Activated CD8-positive, alpha-beta memory T cell treated with anti-CD3 and anti-CD28 coated beads, Interleukin-2, amount 50 U/mL, for 1 hour (primary cell): ENCODE measurements around the gene PHYHIPL.

Experiments
- DNase-seq: peaks from one replicate; pipeline ENCODE4 v3.0.0-alpha.2; 2020; ENCODE audit errors: extremely low read depth

PHYHIPL gene

DNA sequence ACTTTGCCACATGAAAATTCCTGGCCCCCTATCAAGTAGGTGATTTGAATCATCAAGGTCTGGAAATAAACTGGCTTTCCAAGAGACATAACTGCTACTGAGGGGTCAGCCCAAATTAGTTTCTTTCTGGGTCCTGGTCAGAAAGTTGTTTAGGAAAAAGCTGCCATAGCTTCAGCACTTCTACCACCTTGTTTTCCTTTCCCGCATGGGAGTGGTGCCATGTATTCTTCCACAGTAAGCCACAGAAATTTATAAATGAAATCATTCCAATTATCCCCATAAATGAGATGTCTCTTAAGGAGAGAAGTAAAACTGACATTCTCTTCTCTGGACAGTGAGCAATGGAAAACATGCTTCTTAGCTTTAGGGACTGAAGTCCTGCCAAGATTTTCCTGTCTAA, 80.8 kb downstream of the PHYHIPL start:
- DNase-seq = no peak

GRCh38 chr10:59258890-59259289, 82.4 kb downstream of the PHYHIPL start:
- DNase-seq = no peak

- no peak for DNase-seq
Measured at GRCh38 chr10:59265141-59265540, 88.7 kb downstream of the PHYHIPL start.

- no peak for DNase-seq
Measured at GRCh38 chr10:59266321-59266720, 89.9 kb downstream of the PHYHIPL start.

DNA sequence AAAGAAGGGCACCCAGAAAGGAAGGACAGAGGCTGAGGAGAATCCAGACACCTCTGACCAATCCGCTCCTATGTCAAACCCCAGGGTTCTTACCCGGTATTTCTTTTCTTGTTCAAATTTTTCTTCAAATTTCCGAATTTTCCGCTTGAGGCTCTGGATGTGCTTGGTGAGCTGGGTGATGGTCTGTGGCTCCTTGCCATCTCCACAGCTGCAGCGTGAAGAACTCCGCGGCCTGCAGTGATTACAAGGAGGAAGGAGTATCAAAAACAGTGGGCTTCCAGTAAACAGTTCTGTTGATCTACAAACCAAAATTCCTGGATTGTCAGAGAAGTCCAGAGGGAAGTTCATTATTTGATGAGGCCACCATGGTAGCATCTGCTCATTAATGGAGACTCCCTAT, 92.0 kb downstream of the PHYHIPL start:
- DNase-seq = no peak

DNA sequence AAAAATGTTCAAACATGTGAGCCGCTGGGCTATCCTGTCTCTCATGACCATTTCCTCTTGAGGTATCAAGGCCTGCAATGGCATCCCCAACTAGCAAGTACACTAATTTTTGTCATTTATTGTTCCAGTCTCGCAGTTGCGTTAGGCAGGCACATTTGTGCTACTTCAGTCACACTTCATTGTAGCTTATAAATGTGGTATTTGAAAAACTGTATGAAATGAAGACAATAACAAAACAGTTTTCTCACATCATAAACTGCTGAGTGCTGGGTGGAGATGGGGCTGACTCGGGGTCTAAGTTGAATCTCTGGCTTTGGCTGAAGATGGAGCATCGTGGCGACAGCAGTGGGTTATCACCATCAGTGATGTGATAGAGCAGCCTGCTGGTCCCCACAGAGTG, 93.2 kb downstream of the PHYHIPL start:
- DNase-seq = no peak

DNA sequence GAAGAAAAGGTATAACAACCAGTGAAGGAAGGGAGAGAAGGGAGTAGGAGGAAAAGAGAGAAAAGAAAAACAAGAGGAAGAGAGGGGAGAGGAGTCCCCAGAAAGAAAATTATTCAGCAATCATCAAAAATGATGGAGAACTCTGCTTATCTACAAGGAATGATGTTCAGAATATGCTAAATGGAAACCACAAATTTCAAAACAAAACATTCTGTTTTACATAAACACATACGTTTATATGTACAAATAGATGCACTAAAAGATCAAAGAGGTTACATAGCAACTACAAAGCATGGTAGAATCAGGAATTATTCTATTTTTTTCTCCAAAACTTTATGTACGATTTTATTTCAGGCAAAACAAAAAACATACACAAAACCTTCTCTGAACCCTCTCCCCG, 94.0 kb downstream of the PHYHIPL start:
- no peak for DNase-seq

GRCh38 chr10:59271160-59271559, 94.7 kb downstream of the PHYHIPL start:
- DNase-seq = no peak

- no peak for DNase-seq
Measured at GRCh38 chr10:59272061-59272460, 95.6 kb downstream of the PHYHIPL start.

DNA sequence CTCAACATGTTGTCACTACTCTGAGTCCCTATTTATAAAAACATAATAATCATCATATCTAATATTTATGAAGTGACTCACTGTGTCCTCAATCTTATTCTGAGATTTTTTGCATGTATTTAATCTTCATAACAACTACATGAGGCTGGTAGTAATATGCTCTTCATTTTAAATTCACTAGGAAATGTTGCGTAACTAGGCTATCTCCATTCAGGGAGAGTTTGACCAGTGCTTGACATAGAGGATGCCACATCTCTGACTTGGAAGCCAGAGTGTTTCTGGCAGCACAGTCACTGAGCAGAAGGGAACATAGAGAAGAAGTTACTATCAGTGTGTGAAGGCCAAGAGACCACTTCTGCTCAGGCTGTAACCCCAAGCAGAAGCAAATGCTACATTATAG, 97.0 kb downstream of the PHYHIPL start:
- no peak for DNase-seq

GRCh38 chr10:59276133-59276532, 99.7 kb downstream of the PHYHIPL start:
- DNase-seq = no peak

DNA sequence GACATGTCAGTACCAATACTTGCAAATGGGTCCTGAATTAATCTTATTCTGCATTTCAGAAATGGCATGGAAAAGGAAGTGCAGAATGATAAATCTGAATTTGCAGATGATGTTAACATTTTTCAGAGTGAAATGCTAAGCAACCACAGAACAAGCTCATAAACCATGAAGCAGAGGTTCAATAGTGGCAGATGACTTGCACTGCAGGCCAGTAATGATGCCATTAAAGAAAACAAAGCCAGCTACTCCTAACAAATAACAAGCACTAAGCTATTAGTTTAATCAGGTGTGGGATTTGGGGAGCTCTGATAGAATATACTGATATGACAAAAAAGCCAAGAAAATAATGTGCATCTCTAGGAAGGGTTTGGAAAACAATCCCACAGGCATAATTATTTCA, 100.5 kb downstream of the PHYHIPL start:
- no peak for DNase-seq

GRCh38 chr10:59279476-59279875, 103.0 kb downstream of the PHYHIPL start:
- no peak for DNase-seq

DNA sequence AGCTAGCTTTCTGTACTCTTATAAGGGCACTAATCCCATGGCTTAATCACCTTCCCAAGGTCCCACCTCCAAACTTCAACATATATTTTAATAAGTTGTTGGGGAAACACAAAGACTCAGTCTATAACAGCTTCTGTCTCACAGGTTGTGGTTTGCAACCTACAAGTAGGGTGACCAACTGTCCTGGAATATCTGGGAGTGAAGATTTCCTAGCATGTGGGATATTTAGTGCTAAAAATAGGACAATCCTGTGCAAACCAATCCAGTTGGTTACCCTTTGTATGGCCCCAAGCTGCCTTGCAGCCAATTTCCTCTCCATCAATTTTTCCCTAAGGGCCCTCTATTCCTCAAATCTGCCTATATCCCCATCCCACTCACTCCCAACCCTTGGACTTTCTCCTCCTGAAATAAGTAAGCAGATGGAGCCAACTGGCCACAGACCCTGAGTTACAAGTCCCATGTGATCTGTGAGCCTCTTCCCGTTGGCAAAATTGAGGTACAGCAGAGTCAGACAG, 103.6 kb downstream of the PHYHIPL start:
- DNase-seq = no peak

DNA sequence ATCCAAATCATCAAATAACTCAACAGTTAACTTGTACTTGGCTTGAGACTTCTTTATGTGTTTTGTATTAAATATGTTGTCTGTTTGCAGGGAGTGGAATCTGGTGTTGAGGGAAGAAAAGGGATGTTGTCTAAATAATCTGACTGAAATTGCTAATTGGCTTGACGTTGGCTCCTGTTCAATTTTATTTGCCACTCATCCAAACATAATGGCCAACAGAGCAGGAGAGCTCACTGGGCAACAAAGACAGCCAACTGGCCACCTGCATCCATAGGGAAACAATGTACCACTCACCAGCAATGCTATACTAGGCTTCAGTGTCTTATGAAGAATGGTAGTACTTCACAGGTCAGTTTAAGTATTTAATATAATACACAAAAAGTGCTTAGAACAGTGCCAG, 105.4 kb downstream of the PHYHIPL start:
- no peak for DNase-seq

GRCh38 chr10:59283456-59284091, 107.1 kb downstream of the PHYHIPL start:
- no peak for DNase-seq

DNA sequence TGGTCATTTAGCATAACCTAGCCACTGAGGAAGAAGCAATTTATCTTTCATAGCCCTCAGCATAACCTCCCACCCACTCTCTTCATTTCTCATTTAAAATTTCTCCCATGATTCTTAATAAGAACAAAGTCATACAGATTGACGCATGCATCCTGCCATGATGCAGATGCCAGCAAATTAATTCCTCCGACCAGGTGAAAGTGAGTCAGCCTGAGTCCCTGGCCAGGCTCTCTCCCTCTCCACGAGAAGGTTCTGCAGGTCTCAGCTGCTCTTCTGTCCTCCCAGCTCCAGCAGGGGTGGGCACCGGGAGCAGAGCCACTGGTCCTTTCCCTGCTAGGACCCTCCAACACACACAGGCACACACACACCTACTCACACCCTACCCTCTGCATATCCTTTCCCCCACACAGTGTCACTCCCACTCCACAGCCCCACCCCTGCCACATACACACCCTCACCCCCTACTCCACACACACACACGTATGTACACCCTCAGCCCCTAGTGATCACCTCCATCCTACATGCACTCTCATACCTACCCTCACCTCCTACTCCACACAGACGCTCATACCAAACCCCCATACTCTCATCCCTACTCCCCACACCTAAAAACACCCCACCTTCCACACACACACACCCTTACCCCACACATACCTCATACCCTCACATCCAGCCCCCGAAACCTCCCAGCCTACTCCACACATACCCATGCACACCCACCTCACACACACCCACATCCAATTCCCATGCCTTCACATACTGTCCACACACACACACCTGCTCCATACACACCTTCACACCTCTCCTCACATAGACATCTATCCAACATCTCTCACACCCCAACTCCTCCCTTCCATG, 107.9 kb downstream of the PHYHIPL start:
- no peak for DNase-seq

GRCh38 chr10:59285073-59285472, 108.6 kb downstream of the PHYHIPL start:
- no peak for DNase-seq

GRCh38 chr10:59285848-59286247, 109.4 kb downstream of the PHYHIPL start:
- no peak for DNase-seq

GRCh38 chr10:59287587-59288255, 111.3 kb downstream of the PHYHIPL start:
- DNase-seq = no peak

- DNase-seq = no peak
Measured at GRCh38 chr10:59289853-59290252, 113.4 kb downstream of the PHYHIPL start.

GRCh38 chr10:59290448-59290847, 114.0 kb downstream of the PHYHIPL start:
- DNase-seq = no peak
